K562 (cell line): ENCODE measurements around the gene ORAI3. TPM values are rescaled to one million over a fixed set of nuclear protein-coding genes. Genes with fewer than 3 reads are reported as not detected.
A peak's percentile ranks its signal among the peaks of the same experiment; 100 is the strongest.

Source experiments
- ADNP ChIP-seq: fragments of 200-800 bp; sonication (Bioruptor generic); IDR thresholded peaks from 2 replicates; pipeline ENCODE4 v1.6.1; 2016; ENCODE audit warnings: missing genetic modification characterization, missing compliant biosample characterization
- BCOR ChIP-seq: fragments of 450-650 bp; IDR thresholded peaks from 2 replicates; pipeline ENCODE4 v1.6.1; 2016
- CBFA2T2 ChIP-seq: fragments of 450-650 bp; conservative IDR thresholded peaks from 2 replicates; pipeline ENCODE4 v1.6.1; 2017; ENCODE audit warnings: mild to moderate bottlenecking
- CHD4 ChIP-seq: fragments of 200-600 bp; sonication (generic); IDR thresholded peaks from 3 replicates; pipeline ENCODE4 v1.6.1; 2012; ENCODE audit warnings: low read depth, mild to moderate bottlenecking, mixed read lengths, low read length, inconsistent platforms; ENCODE audit not compliant: insufficient read depth, insufficient replicate concordance, poor library complexity, severe bottlenecking
- COPS2 ChIP-seq: fragments of 450-650 bp; conservative IDR thresholded peaks from 2 replicates; pipeline ENCODE4 v1.6.1; 2016; ENCODE audit warnings: mild to moderate bottlenecking, moderate library complexity
- HDAC2 ChIP-seq: fragments of 450-650 bp; IDR thresholded peaks from 2 replicates; pipeline ENCODE4 v1.6.1; 2016; ENCODE audit warnings: mild to moderate bottlenecking
- ID3 ChIP-seq, 2 experiments: fragments of 250-450 bp in 1 of 2; fragments of 450-650 bp in 1 of 2; sonication (Bioruptor Pico) in 1 of 2; IDR thresholded peaks; 2 replicates each; pipeline versions ENCODE4 v1.6.1 to v1.8.0; 2016 to 2021; ENCODE audit warnings: mild to moderate bottlenecking in 2 of 2, moderate library complexity in 2 of 2, missing compliant biosample characterization in 1 of 2, missing genetic modification characterization in 1 of 2
- KDM1A ChIP-seq, 2 experiments: fragments of 450-650 bp; IDR thresholded peaks; 2 replicates each; pipeline ENCODE4 v1.6.1; 2016; ENCODE audit warnings: mild to moderate bottlenecking in 2 of 2
- POLR2AphosphoS2 ChIP-seq: IDR thresholded peaks from 2 replicates; pipeline ENCODE4 v1.6.1; 2012; ENCODE audit warnings: low read length, improper control_type of control experiment
- POLR2B ChIP-seq: fragments of 450-650 bp; IDR thresholded peaks from 2 replicates; pipeline ENCODE4 v1.6.1; 2018; ENCODE audit warnings: low read depth; ENCODE audit not compliant: partially characterized antibody
- TAF9B ChIP-seq: fragments of 450-650 bp; IDR thresholded peaks from 2 replicates; pipeline ENCODE4 v1.6.1; 2018; ENCODE audit warnings: mild to moderate bottlenecking; ENCODE audit not compliant: partially characterized antibody
- ZFP36 ChIP-seq: fragments of 150-350 bp; IDR thresholded peaks from 2 replicates; pipeline ENCODE4 v1.6.1; 2018; ENCODE audit warnings: low read length, low read depth; ENCODE audit not compliant: partially characterized antibody
- ZNF224 ChIP-seq: sonication (generic); formaldehyde crosslinking; IDR thresholded peaks from 2 replicates; pipeline ENCODE4 v1.8.0; 2022; ENCODE audit warnings: mild to moderate bottlenecking, missing genetic modification reagents
- ZNF274 ChIP-seq: IDR thresholded peaks from 2 replicates; pipeline ENCODE4 v1.6.1; 2011; ENCODE audit warnings: low read depth, mild to moderate bottlenecking, low read length, moderate library complexity, borderline replicate concordance
- polyA plus RNA-seq, 8 experiments: library from polyadenylated mRNA; depleted of rRNA in 4 of 8; stranded (reverse) in 5 of 8; unstranded in 3 of 8; fragments of >200 nt; fragmentation: Nextera tagmentation in 2 of 8; fragmentation: Illumina TruSeq in 1 of 8; extraction: Ambion mirVana in 2 of 8; extraction: Trizol in 1 of 8; gene quantifications; 2 replicates each; pipeline versions ENCODE4 v1.2.1 to v1.2.3, GENCODE V29; 2011 to 2014; ENCODE audit warnings: inconsistent platforms in 1 of 8, missing spikeins in 1 of 8
- total RNA-seq, 7 experiments: library from RNA; depleted of rRNA in 6 of 7; stranded (reverse); fragments of >200 nt in 6 of 7; fragmentation: Illumina TruSeq in 2 of 7; extraction: Trizol in 2 of 7; gene quantifications; 2 replicates each; pipeline versions ENCODE4 v1.2.1 to v1.2.3, GENCODE V29; 2011 to 2021; ENCODE audit warnings: low replicate concordance in 1 of 7
- TF ChIP-seq, protein P1 (sequence below): sonication (generic); formaldehyde crosslinking; IDR thresholded peaks from 2 replicates; pipeline ENCODE4 v1.8.0; 2023; ENCODE audit warnings: mild to moderate bottlenecking, missing genetic modification reagents

Gene ORAI3
- total and polyA plus RNA-seq, 9 of the 15 experiments (the other 6 are each of a cell fraction or from before 2014, with no cell fraction given): 4.9 to 23.3 (median 14.1) TPM

DNA sequence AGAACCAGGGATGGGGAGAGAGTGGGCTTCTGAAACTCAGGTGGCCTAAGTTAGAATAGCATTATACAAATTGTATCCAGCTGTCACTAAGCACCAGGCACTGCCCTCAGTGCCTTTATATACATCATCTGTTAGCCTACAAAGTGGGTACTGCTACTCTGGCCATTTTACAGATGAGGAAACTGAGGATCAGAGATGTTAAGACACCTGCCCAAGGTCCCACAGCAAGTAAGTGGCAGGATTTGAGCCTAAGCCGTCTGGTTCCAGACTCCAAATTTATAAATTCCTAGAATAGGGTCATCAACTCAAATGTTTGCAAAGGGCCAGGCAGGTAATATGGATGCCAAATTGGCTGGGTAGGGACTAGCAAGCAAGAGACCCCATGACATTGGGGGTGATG, 2.3 kb downstream of the ORAI3 start (continued):
- TF ChIP-seq CBFA2T2 (no peak), ZFP36 (peak; percentile 85), POLR2B (no peak), CHD4 (peak; percentile 31), HDAC2 (peak; percentile 65), ID3 (CRISPR knock-in tag; IDR thresholded peaks at IDR 0.05) (no peak), ID3 (tag; IDR thresholded peaks at IDR 0.05) (no peak), ADNP (peak; percentile 85), POLR2AphosphoS2 (no peak), BCOR (peak; percentile 96), ZNF224 (CRISPR knock-in tag) (no peak), TAF9B (no peak), ZNF274 (no peak), COPS2 (no peak), KDM1A (IDR thresholded peaks at IDR 0.05) (peak; percentile 70 to 86)
- TF ChIP-seq, protein P1, sequence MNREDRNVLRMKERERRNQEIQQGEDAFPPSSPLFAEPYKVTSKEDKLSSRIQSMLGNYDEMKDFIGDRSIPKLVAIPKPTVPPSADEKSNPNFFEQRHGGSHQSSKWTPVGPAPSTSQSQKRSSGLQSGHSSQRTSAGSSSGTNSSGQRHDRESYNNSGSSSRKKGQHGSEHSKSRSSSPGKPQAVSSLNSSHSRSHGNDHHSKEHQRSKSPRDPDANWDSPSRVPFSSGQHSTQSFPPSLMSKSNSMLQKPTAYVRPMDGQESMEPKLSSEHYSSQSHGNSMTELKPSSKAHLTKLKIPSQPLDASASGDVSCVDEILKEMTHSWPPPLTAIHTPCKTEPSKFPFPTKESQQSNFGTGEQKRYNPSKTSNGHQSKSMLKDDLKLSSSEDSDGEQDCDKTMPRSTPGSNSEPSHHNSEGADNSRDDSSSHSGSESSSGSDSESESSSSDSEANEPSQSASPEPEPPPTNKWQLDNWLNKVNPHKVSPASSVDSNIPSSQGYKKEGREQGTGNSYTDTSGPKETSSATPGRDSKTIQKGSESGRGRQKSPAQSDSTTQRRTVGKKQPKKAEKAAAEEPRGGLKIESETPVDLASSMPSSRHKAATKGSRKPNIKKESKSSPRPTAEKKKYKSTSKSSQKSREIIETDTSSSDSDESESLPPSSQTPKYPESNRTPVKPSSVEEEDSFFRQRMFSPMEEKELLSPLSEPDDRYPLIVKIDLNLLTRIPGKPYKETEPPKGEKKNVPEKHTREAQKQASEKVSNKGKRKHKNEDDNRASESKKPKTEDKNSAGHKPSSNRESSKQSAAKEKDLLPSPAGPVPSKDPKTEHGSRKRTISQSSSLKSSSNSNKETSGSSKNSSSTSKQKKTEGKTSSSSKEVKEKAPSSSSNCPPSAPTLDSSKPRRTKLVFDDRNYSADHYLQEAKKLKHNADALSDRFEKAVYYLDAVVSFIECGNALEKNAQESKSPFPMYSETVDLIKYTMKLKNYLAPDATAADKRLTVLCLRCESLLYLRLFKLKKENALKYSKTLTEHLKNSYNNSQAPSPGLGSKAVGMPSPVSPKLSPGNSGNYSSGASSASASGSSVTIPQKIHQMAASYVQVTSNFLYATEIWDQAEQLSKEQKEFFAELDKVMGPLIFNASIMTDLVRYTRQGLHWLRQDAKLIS: no peak
